GM12878 (cell line): ENCODE measurements around the gene LGALS8. TPM values are rescaled to one million over a fixed set of nuclear protein-coding genes. Genes with fewer than 3 reads are reported as not detected.

Source experiments
- ATAC-seq: fragments of 200-7000 bp; cut with Tn5 transposase; 3 replicates; pipeline ENCODE4 v1.9.1; 2020; ENCODE audit warnings: mild to moderate bottlenecking, moderate library complexity
- BruUV-seq: library from RNA; stranded (reverse); fragments of 400-500 nt; replicated peaks from 2 replicates; lab custom pipeline; 2021; lab: Mats Ljungman, UMichigan
- CTCF ChIA-PET: fragments of 300-600 bp; sonication (Branson Sonifier 250); formaldehyde crosslinking; extraction: SDS; loops from one replicate; lab custom pipeline; 2021; ENCODE audit warnings: inconsistent platforms; lab: Yijun Ruan, JAX
- POLR2A ChIA-PET: fragments of 350-600 bp; formaldehyde crosslinking; extraction: SDS; loops from one replicate; lab custom pipeline; 2021; ENCODE audit warnings: inconsistent platforms; lab: Charles Lee
- RAD21 ChIA-PET: fragments of 300-600 bp; sonication (Branson Sonifier 250); formaldehyde crosslinking; loops from one replicate; lab custom pipeline; 2023; ENCODE audit warnings: antibody characterized with exemption; ENCODE audit not compliant: unreplicated experiment; lab: Charles Lee
- SMC1A ChIA-PET: fragments of 300-600 bp; sonication (Branson Sonifier 250); formaldehyde crosslinking; loops from one replicate; lab custom pipeline; 2023; ENCODE audit not compliant: unreplicated experiment, uncharacterized antibody; lab: Charles Lee
- DNase-seq: peaks from one replicate; pipeline ENCODE4 v3.0.0-alpha.2; 2011; ENCODE audit warnings: low read depth, low spot score
- FAIRE-seq: peaks from 3 replicates; lab custom pipeline; 2011; peaks lifted over from hg19 to GRCh38; lab: Jason Lieb, UNC
- H2AFZ ChIP-seq: 2 replicates; pipeline ENCODE4 v1.6.0; 2011; ENCODE audit warnings: low read depth, low read length, control low read depth; ENCODE audit not compliant: control insufficient read depth
- H3K27ac ChIP-seq: 2 replicates; pipeline ENCODE4 v1.5.1; 2011; ENCODE audit warnings: control low read depth; ENCODE audit not compliant: control insufficient read depth, insufficient read depth
- H3K27me3 ChIP-seq, 2 experiments: replicated peaks in 1 of 2; 2 replicates each; pipeline versions ENCODE4 v1.6.0 to v1.6.1; 2011; ENCODE audit warnings: low read length in 1 of 2; ENCODE audit not compliant: control insufficient read depth in 2 of 2, insufficient read depth in 2 of 2
- H3K36me3 ChIP-seq, 2 experiments: 2 replicates each; pipeline ENCODE4 v1.5.1; 2011; ENCODE audit warnings: low read length in 1 of 2; ENCODE audit not compliant: control insufficient read depth in 2 of 2, insufficient read depth in 2 of 2
- H3K4me1 ChIP-seq: 2 replicates; pipeline ENCODE4 v1.6.1; 2011; ENCODE audit warnings: mild to moderate bottlenecking, low read length, moderate library complexity, mixed read lengths; ENCODE audit not compliant: control insufficient read depth, insufficient read depth
- H3K4me2 ChIP-seq: 2 replicates; pipeline ENCODE4 v1.6.0; 2011; ENCODE audit warnings: control low read depth; ENCODE audit not compliant: control insufficient read depth, insufficient read depth
- H3K4me3 ChIP-seq: fragments of 200-600 bp; sonication (generic); 2 replicates; pipeline ENCODE4 v1.5.1; 2016
- H3K79me2 ChIP-seq: 2 replicates; pipeline ENCODE4 v1.6.0; 2011; ENCODE audit warnings: low read length; ENCODE audit not compliant: control insufficient read depth, insufficient read depth
- H3K9ac ChIP-seq: 2 replicates; pipeline ENCODE4 v1.8.0; 2011; ENCODE audit warnings: low read length, control low read depth, mixed read lengths; ENCODE audit not compliant: control insufficient read depth, insufficient read depth
- H3K9me3 ChIP-seq: replicated peaks from 3 replicates; pipeline ENCODE4 v1.5.1; 2011; ENCODE audit warnings: mild to moderate bottlenecking, low read length; ENCODE audit not compliant: control insufficient read depth, insufficient read depth
- H4K20me1 ChIP-seq: 2 replicates; pipeline ENCODE4 v1.6.0; 2011; ENCODE audit not compliant: control insufficient read depth, insufficient read depth
- MEF2A ChIP-seq: IDR thresholded peaks from 2 replicates; pipeline ENCODE4 v1.6.1; 2011; ENCODE audit warnings: low read depth, mild to moderate bottlenecking, low read length, moderate library complexity; ENCODE audit not compliant: insufficient read depth
- NBN ChIP-seq: fragments of 450-650 bp; IDR thresholded peaks from 2 replicates; pipeline ENCODE4 v1.6.1; 2016
- WRNIP1 ChIP-seq: IDR thresholded peaks from 2 replicates; pipeline ENCODE4 v1.6.1; 2011; ENCODE audit warnings: low read depth, low read length, improper control_type of control experiment, borderline replicate concordance
- WGBS: methylation state at CpG from one replicate; pipeline ENCODE4 v1.1.6; 2016; ENCODE audit warnings: low lambda C conversion rate; ENCODE audit not compliant: insufficient replicate concordance, insufficient coverage; ENCODE audit errors: missing lambda C conversion rate; 5-methylcytosine and 5-hydroxymethylcytosine counted together
- in situ Hi-C: fragments of 300-500 bp; cut with MboI; formaldehyde crosslinking; loops from 9 replicates; pipeline ENCODE4 v1.14.3; 2018; ENCODE audit warnings: mixed read lengths
- intact Hi-C: fragments of 100-400 bp; cut with micrococcal nuclease; formaldehyde crosslinking; loops from one replicate; pipeline ENCODE4 v1.14.2; 2022; ENCODE audit not compliant: unreplicated experiment
- polyA plus RNA-seq, 11 experiments: library from polyadenylated mRNA; depleted of rRNA in 4 of 11; unstranded in 6 of 11; stranded (reverse) in 5 of 11; fragments of >200 nt; fragmentation: Nextera tagmentation in 4 of 11; fragmentation: Illumina TruSeq in 1 of 11; extraction: Ambion mirVana in 4 of 11; extraction: Trizol in 1 of 11; gene quantifications; 1 replicate in 1 of 11; 2 replicates in 10 of 11; pipeline versions ENCODE4 v1.2.1 to v1.2.3, GENCODE V29; 2011 to 2016; ENCODE audit warnings: inconsistent platforms in 2 of 11, missing spikeins in 2 of 11, low read depth in 1 of 11
- total RNA-seq, 4 experiments: library from RNA; depleted of rRNA in 3 of 4; stranded (reverse); fragments of >200 nt in 3 of 4; fragmentation: Illumina TruSeq in 1 of 4; extraction: Trizol in 1 of 4; gene quantifications; 2 replicates each; pipeline versions ENCODE4 v1.2.1 to v1.2.3, GENCODE V29; 2013 to 2021
- TF ChIP-seq, protein P1 (sequence below), 3 experiments: IDR thresholded peaks in 2 of 3; conservative IDR thresholded peaks in 1 of 3; 2 replicates each; pipeline ENCODE4 v1.5.1; 2011; ENCODE audit warnings: low read depth in 3 of 3, low read length in 3 of 3, mild to moderate bottlenecking in 3 of 3, control low read depth in 2 of 3, moderate library complexity in 2 of 3, inconsistent platforms in 1 of 3, mixed read lengths in 1 of 3; ENCODE audit not compliant: control insufficient read depth in 2 of 3, insufficient read depth in 1 of 3; ENCODE audit errors: extremely low read depth in 1 of 3

Gene LGALS8
- total and polyA plus RNA-seq, 10 of the 15 experiments (the other 5 are each of a cell fraction or from before 2014, with no cell fraction given): 15.4 to 86.5 (median 19.2) TPM

DNA sequence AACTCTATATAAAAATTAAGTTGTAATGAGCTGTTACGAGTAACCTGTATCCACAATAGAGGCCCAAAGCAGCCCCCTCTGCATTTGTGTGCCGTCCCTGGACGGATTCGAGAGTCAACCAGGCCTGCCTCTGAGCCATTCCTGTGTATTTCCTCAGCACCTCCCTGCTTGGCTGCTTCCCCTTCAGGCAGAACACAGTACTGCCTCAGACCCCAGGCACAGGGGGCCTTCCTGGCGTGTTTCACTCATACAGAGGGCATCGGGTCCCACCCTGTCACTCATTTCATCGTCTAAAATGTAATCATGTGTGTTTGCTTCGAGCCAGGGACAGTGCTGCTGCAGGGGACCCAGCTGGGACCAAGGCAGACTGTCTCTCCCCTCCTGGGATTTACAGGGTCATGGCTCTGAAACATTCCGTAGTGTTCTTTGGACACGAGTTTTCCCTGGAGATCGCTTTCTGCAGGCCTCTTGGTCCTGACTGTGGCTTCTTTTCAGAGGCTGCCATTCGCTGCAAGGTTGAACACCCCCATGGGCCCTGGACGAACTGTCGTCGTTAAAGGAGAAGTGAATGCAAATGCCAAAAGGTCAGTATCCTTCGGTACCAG lies 19.4 kb downstream of the LGALS8 start:
- CTCF ChIA-PET: no interaction called here
- Histone ChIP-seq H2AFZ (no peak overlapping the region), H3K4me3 (no peak overlapping the region), H3K9ac (no peak overlapping the region), H3K27ac (no peak overlapping the region), H3K9me3 (no peaks in the 10 kb centered on the region)
- TF ChIP-seq WRNIP1: no peak
- TF ChIP-seq MEF2A: no peak
- TF ChIP-seq, protein P1, sequence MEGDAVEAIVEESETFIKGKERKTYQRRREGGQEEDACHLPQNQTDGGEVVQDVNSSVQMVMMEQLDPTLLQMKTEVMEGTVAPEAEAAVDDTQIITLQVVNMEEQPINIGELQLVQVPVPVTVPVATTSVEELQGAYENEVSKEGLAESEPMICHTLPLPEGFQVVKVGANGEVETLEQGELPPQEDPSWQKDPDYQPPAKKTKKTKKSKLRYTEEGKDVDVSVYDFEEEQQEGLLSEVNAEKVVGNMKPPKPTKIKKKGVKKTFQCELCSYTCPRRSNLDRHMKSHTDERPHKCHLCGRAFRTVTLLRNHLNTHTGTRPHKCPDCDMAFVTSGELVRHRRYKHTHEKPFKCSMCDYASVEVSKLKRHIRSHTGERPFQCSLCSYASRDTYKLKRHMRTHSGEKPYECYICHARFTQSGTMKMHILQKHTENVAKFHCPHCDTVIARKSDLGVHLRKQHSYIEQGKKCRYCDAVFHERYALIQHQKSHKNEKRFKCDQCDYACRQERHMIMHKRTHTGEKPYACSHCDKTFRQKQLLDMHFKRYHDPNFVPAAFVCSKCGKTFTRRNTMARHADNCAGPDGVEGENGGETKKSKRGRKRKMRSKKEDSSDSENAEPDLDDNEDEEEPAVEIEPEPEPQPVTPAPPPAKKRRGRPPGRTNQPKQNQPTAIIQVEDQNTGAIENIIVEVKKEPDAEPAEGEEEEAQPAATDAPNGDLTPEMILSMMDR (IDR thresholded peaks at IDR 0.05 in 2 of 3, conservative IDR thresholded peaks at IDR 0.05 in 1 of 3; ENCODE audit: control insufficient read depth in 2 of 3, extremely low read depth in 1 of 3, insufficient read depth in 1 of 3, low read depth in 3 of 3, low read length in 3 of 3): 0 out of 6 replicates have a peak, but pooled peaks of 1 of the 3 experiments have one; percentile 17
- TF ChIP-seq NBN: no peak
- TF ChIP-seq, all 136 proteins: peak for 1
- DNase-seq: no peak
- POLR2A ChIA-PET: no interaction called here
- no TSS peak for BruUV-seq
- SMC1A ChIA-PET: no interaction called here
- in situ Hi-C loops (no loop called here), intact Hi-C loops (no loop called here)
- Histone ChIP-seq H3K4me2 (no peak overlapping the region), H4K20me1 (no peaks in the 10 kb centered on the region), H3K27me3 (no peaks in the 10 kb centered on the region), H3K79me2 (no peaks in the 10 kb centered on the region), H3K36me3 (peaks cover 17 to 32% of the 10 kb centered on the region in 2 experiments), H3K4me1 (no peaks in the 10 kb centered on the region)
- no peak for FAIRE-seq
- RAD21 ChIA-PET: no interaction called here
- peak; percentile 55 for ATAC-seq
- 79% methylated on average over 16 of the region's 16 CpGs for WGBS
